Stimulated activated CD4-positive, alpha-beta T cell treated with anti-CD3 and anti-CD28 coated beads, Interleukin-2, amount 100 ng/mL, for 24 hours (primary cell): Measurements from ENCODE around the gene ROBO2.

Source experiments
- DNase-seq, 2 donors: peaks; one replicate each; pipeline ENCODE4 v3.0.0-alpha.2; 2020

Gene ROBO2

GRCh38 chr3:77427528-77427927 is 387.6 kb downstream of the ROBO2 start:
- no peak for DNase-seq

- no peak for DNase-seq
These were observed 397.0 kb downstream of the ROBO2 start for GRCh38 chr3:77436908-77437307.

- no peak for DNase-seq
These were observed 406.2 kb downstream of the ROBO2 start for GRCh38 chr3:77446084-77446483.

GRCh38 chr3:77446761-77447160 is 406.9 kb downstream of the ROBO2 start:
- no peak for DNase-seq

- DNase-seq: no peak
These were observed 409.8 kb downstream of the ROBO2 start for GRCh38 chr3:77449459-77450350.

- no peak for DNase-seq
These were observed 416.5 kb downstream of the ROBO2 start for GRCh38 chr3:77456431-77456830.

- no peak for DNase-seq
These were observed 417.0 kb downstream of the ROBO2 start for GRCh38 chr3:77456906-77457305.

GRCh38 chr3:77459926-77460325 is 420.0 kb downstream of the ROBO2 start:
- DNase-seq: no peak

- no peak for DNase-seq
These were observed 420.4 kb downstream of the ROBO2 start for GRCh38 chr3:77460326-77460725.

- no peak for DNase-seq
These were observed 423.1 kb downstream of the ROBO2 start for GRCh38 chr3:77462951-77463350.

- no peak for DNase-seq
These were observed 424.3 kb downstream of the ROBO2 start for GRCh38 chr3:77464111-77464688.

- no peak for DNase-seq
These were observed 426.7 kb downstream of the ROBO2 start for GRCh38 chr3:77466562-77467115.

GRCh38 chr3:77467702-77468625 is 428.1 kb downstream of the ROBO2 start:
- no peak for DNase-seq

GRCh38 chr3:77468626-77469020 is 428.7 kb downstream of the ROBO2 start:
- no peak for DNase-seq

GRCh38 chr3:77475507-77475906 is 435.6 kb downstream of the ROBO2 start:
- DNase-seq: no peak

- DNase-seq: no peak
These were observed 439.1 kb downstream of the ROBO2 start for GRCh38 chr3:77479021-77479420.

- DNase-seq: no peak
These were observed 449.3 kb downstream of the ROBO2 start for GRCh38 chr3:77489216-77489615.

- no peak for DNase-seq
These were observed 452.1 kb downstream of the ROBO2 start for GRCh38 chr3:77491961-77492360.

GRCh38 chr3:77500721-77501120 is 460.8 kb downstream of the ROBO2 start:
- DNase-seq: no peak

- DNase-seq: no peak
These were observed 466.5 kb downstream of the ROBO2 start for GRCh38 chr3:77506384-77506783.

- DNase-seq: no peak
These were observed 473.6 kb downstream of the ROBO2 start for GRCh38 chr3:77513542-77513941.

GRCh38 chr3:77514766-77515165 is 474.9 kb downstream of the ROBO2 start:
- DNase-seq: no peak

GRCh38 chr3:77524463-77524862 is 484.6 kb downstream of the ROBO2 start:
- no peak for DNase-seq
